ENCODE measurements around the gene S100PBP.

The S100PBP gene

GRCh38 chr1:32892368-32893197, 75.1 kb downstream of the S100PBP start:
- Histone ChIP-seq H3K36me3 (ENCODE audit: insufficient read depth, low read length) (no peaks in the 10 kb centered on the region), H3K4me3 (ENCODE audit: low read length) (peak overlapping the region; percentile 46), H2AFZ (ENCODE audit: low read depth, low read length) (peak overlapping the region; percentile 97), H3K4me1 (ENCODE audit: insufficient read depth, low read length) (peaks cover 11% of the 10 kb centered on the region), H3K27me3 (ENCODE audit: insufficient read depth, low read length) (peaks cover 11% of the 10 kb centered on the region), H3K9me3 (ENCODE audit: low read length) (no peaks in the 10 kb centered on the region)

GRCh38 chr1:32893198-32894018, 76.0 kb downstream of the S100PBP start:
- Histone ChIP-seq H3K4me1 (ENCODE audit: insufficient read depth, low read length) (peaks cover 11% of the 10 kb centered on the region), H3K36me3 (ENCODE audit: insufficient read depth, low read length) (no peaks in the 10 kb centered on the region), H3K4me3 (ENCODE audit: low read length) (peak overlapping the region; percentile 46), H3K9me3 (ENCODE audit: low read length) (no peaks in the 10 kb centered on the region), H2AFZ (ENCODE audit: low read depth, low read length) (peak overlapping the region; percentile 97), H3K27me3 (ENCODE audit: insufficient read depth, low read length) (peaks cover 14% of the 10 kb centered on the region)

- H3K27me3 ChIP-seq (ENCODE audit: insufficient read depth, low read length): peaks cover 21% of the 10 kb centered on the region
- peaks cover 11% of the 10 kb centered on the region for H3K4me1 ChIP-seq (ENCODE audit: insufficient read depth, low read length)
- peak overlapping the region; percentile 97 for H2AFZ ChIP-seq (ENCODE audit: low read depth, low read length)
- H3K4me3 ChIP-seq (ENCODE audit: low read length): peak overlapping the region; percentile 46
- no peaks in the 10 kb centered on the region for H3K9me3 ChIP-seq (ENCODE audit: low read length)
- no peaks in the 10 kb centered on the region for H3K36me3 ChIP-seq (ENCODE audit: insufficient read depth, low read length)
Measured at GRCh38 chr1:32894019-32894600, 76.7 kb downstream of the S100PBP start.

- Histone ChIP-seq H3K9me3 (ENCODE audit: low read length) (no peaks in the 10 kb centered on the region), H3K36me3 (ENCODE audit: insufficient read depth, low read length) (no peaks in the 10 kb centered on the region), H3K4me1 (ENCODE audit: insufficient read depth, low read length) (peaks cover 11% of the 10 kb centered on the region), H2AFZ (ENCODE audit: low read depth, low read length) (no peak overlapping the region), H3K4me3 (ENCODE audit: low read length) (no peak overlapping the region), H3K27me3 (ENCODE audit: insufficient read depth, low read length) (peaks cover 23% of the 10 kb centered on the region)
Measured at GRCh38 chr1:32894681-32895080, 77.2 kb downstream of the S100PBP start.

GRCh38 chr1:32895325-32896215, 78.1 kb downstream of the S100PBP start:
- H3K27me3 ChIP-seq (ENCODE audit: insufficient read depth, low read length): peaks cover 31% of the 10 kb centered on the region
- H3K4me1 ChIP-seq (ENCODE audit: insufficient read depth, low read length): peaks cover 12% of the 10 kb centered on the region
- H3K4me3 ChIP-seq (ENCODE audit: low read length): no peak overlapping the region
- no peaks in the 10 kb centered on the region for H3K36me3 ChIP-seq (ENCODE audit: insufficient read depth, low read length)
- H2AFZ ChIP-seq (ENCODE audit: low read depth, low read length): no peak overlapping the region
- no peaks in the 10 kb centered on the region for H3K9me3 ChIP-seq (ENCODE audit: low read length)

- Histone ChIP-seq H3K4me1 (ENCODE audit: insufficient read depth, low read length) (peaks cover 13% of the 10 kb centered on the region), H3K9me3 (ENCODE audit: low read length) (no peaks in the 10 kb centered on the region), H3K36me3 (ENCODE audit: insufficient read depth, low read length) (no peaks in the 10 kb centered on the region), H3K4me3 (ENCODE audit: low read length) (no peak overlapping the region), H2AFZ (ENCODE audit: low read depth, low read length) (no peak overlapping the region), H3K27me3 (ENCODE audit: insufficient read depth, low read length) (peaks cover 38% of the 10 kb centered on the region)
Measured at GRCh38 chr1:32896451-32896850, 79.0 kb downstream of the S100PBP start.

GRCh38 chr1:32897082-32898049, 79.9 kb downstream of the S100PBP start:
- Histone ChIP-seq H2AFZ (ENCODE audit: low read depth, low read length) (no peak overlapping the region), H3K9me3 (ENCODE audit: low read length) (no peaks in the 10 kb centered on the region), H3K4me1 (ENCODE audit: insufficient read depth, low read length) (peaks cover 13% of the 10 kb centered on the region), H3K27me3 (ENCODE audit: insufficient read depth, low read length) (peaks cover 46% of the 10 kb centered on the region), H3K36me3 (ENCODE audit: insufficient read depth, low read length) (no peaks in the 10 kb centered on the region), H3K4me3 (ENCODE audit: low read length) (no peak overlapping the region)

GRCh38 chr1:32898056-32898455, 80.6 kb downstream of the S100PBP start:
- H3K9me3 ChIP-seq (ENCODE audit: low read length): no peaks in the 10 kb centered on the region
- H3K27me3 ChIP-seq (ENCODE audit: insufficient read depth, low read length): peaks cover 51% of the 10 kb centered on the region
- no peak overlapping the region for H2AFZ ChIP-seq (ENCODE audit: low read depth, low read length)
- H3K36me3 ChIP-seq (ENCODE audit: insufficient read depth, low read length): no peaks in the 10 kb centered on the region
- H3K4me1 ChIP-seq (ENCODE audit: insufficient read depth, low read length): peaks cover 13% of the 10 kb centered on the region
- H3K4me3 ChIP-seq (ENCODE audit: low read length): no peak overlapping the region

- H2AFZ ChIP-seq (ENCODE audit: low read depth, low read length): no peak overlapping the region
- no peak overlapping the region for H3K4me3 ChIP-seq (ENCODE audit: low read length)
- H3K27me3 ChIP-seq (ENCODE audit: insufficient read depth, low read length): peaks cover 52% of the 10 kb centered on the region
- no peaks in the 10 kb centered on the region for H3K36me3 ChIP-seq (ENCODE audit: insufficient read depth, low read length)
- H3K9me3 ChIP-seq (ENCODE audit: low read length): no peaks in the 10 kb centered on the region
- H3K4me1 ChIP-seq (ENCODE audit: insufficient read depth, low read length): peaks cover 10% of the 10 kb centered on the region
Measured at GRCh38 chr1:32898958-32899357, 81.5 kb downstream of the S100PBP start.

- Histone ChIP-seq H3K4me3 (ENCODE audit: low read length) (no peak overlapping the region), H3K9me3 (ENCODE audit: low read length) (no peaks in the 10 kb centered on the region), H2AFZ (ENCODE audit: low read depth, low read length) (no peak overlapping the region), H3K36me3 (ENCODE audit: insufficient read depth, low read length) (no peaks in the 10 kb centered on the region), H3K4me1 (ENCODE audit: insufficient read depth, low read length) (peaks cover 2% of the 10 kb centered on the region), H3K27me3 (ENCODE audit: insufficient read depth, low read length) (peaks cover 53% of the 10 kb centered on the region)
Measured at GRCh38 chr1:32899586-32900296, 82.3 kb downstream of the S100PBP start.

GRCh38 chr1:32900371-32900955, 83.0 kb downstream of the S100PBP start:
- peak overlapping the region; percentile 35 for H3K4me3 ChIP-seq (ENCODE audit: low read length)
- peaks cover 53% of the 10 kb centered on the region for H3K27me3 ChIP-seq (ENCODE audit: insufficient read depth, low read length)
- H2AFZ ChIP-seq (ENCODE audit: low read depth, low read length): no peak overlapping the region
- H3K36me3 ChIP-seq (ENCODE audit: insufficient read depth, low read length): no peaks in the 10 kb centered on the region
- no peaks in the 10 kb centered on the region for H3K9me3 ChIP-seq (ENCODE audit: low read length)
- peaks cover 2% of the 10 kb centered on the region for H3K4me1 ChIP-seq (ENCODE audit: insufficient read depth, low read length)
